ENCODE measurements around the gene LAMA3. TPM values are rescaled to one million over a fixed set of nuclear protein-coding genes. Genes with fewer than 3 reads are reported as not detected.

The LAMA3 gene
- total RNA-seq, 1 donor from 2014 or later: 1.9 TPM

- Mint-ChIP-seq H3K36me3 (ENCODE audit: low read depth) (no peaks in the 10 kb centered on the region), H3K4me3 (ENCODE audit: unreplicated experiment) (no peak overlapping the region), H3K27ac (ENCODE audit: unreplicated experiment) (no peak overlapping the region), H3K9me3 (ENCODE audit: low read depth) (no peaks in the 10 kb centered on the region), H3K4me1 (ENCODE audit: low read depth) (peaks cover 10% of the 10 kb centered on the region), H3K27me3 (ENCODE audit: low read depth) (peaks cover 14% of the 10 kb centered on the region)
- TF ChIP-seq CTCF (IDR thresholded peaks at IDR 0.05): no peak
- no peak for DNase-seq (ENCODE audit: low spot score)
Observed at GRCh38 chr18:23879544-23879943, 190.3 kb downstream of the LAMA3 start.

GRCh38 chr18:23879966-23880565 is 190.8 kb downstream of the LAMA3 start:
- no peak overlapping the region for H3K27ac Mint-ChIP-seq (ENCODE audit: unreplicated experiment)
- H3K27me3 Mint-ChIP-seq (ENCODE audit: low read depth): peaks cover 14% of the 10 kb centered on the region
- no peak for TF ChIP-seq CTCF (IDR thresholded peaks at IDR 0.05)
- H3K36me3 Mint-ChIP-seq (ENCODE audit: low read depth): no peaks in the 10 kb centered on the region
- peaks cover 12% of the 10 kb centered on the region for H3K4me1 Mint-ChIP-seq (ENCODE audit: low read depth)
- DNase-seq (ENCODE audit: low spot score): no peak
- H3K9me3 Mint-ChIP-seq (ENCODE audit: low read depth): no peaks in the 10 kb centered on the region
- no peak overlapping the region for H3K4me3 Mint-ChIP-seq (ENCODE audit: unreplicated experiment)

DNA sequence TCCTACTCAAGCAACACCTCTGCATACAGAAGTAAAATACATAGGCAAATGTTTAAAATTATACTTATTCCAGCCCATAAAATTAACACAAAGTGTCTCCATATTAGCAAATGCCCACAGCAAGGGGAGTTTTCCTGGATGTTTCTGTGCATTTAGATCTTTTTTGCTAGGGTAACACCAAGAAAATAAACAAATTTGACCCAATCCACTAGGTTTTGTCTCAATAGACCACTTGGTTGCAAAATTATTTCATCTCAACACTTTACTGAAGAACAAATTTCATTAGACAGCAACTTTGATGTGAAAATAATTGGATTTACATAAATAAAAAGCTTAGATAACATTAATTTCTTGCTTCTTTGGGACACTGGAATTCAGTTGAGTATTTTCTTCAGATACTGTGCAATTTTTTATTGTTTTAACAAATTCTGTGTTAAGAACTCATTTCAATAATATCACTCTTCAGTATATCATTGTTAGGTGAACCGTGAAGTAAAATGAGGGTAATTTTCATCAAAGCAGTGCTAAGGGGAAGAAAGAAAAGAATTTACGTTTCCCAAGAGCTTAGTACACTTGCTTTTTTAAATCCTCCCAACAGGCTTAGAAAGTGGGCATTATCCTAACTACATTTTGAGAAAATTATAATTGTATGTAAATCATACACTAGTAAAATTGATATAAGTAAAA is 191.8 kb downstream of the LAMA3 start:
- H3K36me3 Mint-ChIP-seq (ENCODE audit: low read depth): no peaks in the 10 kb centered on the region
- no peaks in the 10 kb centered on the region for H3K9me3 Mint-ChIP-seq (ENCODE audit: low read depth)
- TF ChIP-seq CTCF (IDR thresholded peaks at IDR 0.05): no peak
- no peak overlapping the region for H3K27ac Mint-ChIP-seq (ENCODE audit: unreplicated experiment)
- H3K4me3 Mint-ChIP-seq (ENCODE audit: unreplicated experiment): no peak overlapping the region
- H3K4me1 Mint-ChIP-seq (ENCODE audit: low read depth): peaks cover 14% of the 10 kb centered on the region
- no peak for DNase-seq (ENCODE audit: low spot score)
- H3K27me3 Mint-ChIP-seq (ENCODE audit: low read depth): peaks cover 14% of the 10 kb centered on the region

- H3K4me3 Mint-ChIP-seq (ENCODE audit: unreplicated experiment): no peak overlapping the region
- DNase-seq (ENCODE audit: low spot score): no peak
- TF ChIP-seq CTCF (IDR thresholded peaks at IDR 0.05): no peak
- no peaks in the 10 kb centered on the region for H3K36me3 Mint-ChIP-seq (ENCODE audit: low read depth)
- no peaks in the 10 kb centered on the region for H3K9me3 Mint-ChIP-seq (ENCODE audit: low read depth)
- H3K27ac Mint-ChIP-seq (ENCODE audit: unreplicated experiment): no peak overlapping the region
- peaks cover 14% of the 10 kb centered on the region for H3K4me1 Mint-ChIP-seq (ENCODE audit: low read depth)
- peaks cover 14% of the 10 kb centered on the region for H3K27me3 Mint-ChIP-seq (ENCODE audit: low read depth)
Observed at GRCh38 chr18:23881778-23882177, 192.5 kb downstream of the LAMA3 start.

DNA sequence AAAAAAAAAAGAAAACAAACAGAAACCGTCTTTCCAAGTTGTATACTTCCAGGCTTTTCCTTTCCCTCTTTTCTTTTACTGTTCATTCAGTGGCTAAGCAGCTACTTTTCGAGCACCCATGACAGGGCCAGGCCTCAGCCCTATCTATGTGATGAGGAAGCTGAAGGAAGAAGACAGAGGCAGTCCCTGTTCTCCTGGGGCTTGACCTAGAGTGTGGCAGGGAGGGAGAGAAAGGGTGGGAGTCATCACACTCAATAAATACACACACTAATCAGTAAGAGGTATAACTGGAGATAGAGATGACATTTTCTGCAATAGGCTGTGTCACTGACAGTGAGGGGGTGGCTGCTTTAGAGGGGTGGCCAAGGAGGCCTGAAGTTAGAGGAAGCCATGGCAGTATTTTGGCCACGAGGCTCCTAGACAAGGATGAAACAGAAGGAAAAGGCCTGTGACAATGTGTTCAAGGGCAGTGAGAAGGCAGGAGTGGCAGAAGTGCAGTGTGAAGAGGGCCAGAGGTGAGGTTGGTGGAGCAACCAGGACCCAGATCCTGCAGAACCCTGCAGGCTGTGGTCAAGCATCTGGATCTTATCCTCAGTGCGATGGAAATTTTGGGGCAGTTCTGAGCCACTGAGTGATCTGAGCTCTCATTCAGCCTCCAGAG is 193.5 kb downstream of the LAMA3 start:
- Mint-ChIP-seq H3K9me3 (ENCODE audit: low read depth) (no peaks in the 10 kb centered on the region), H3K27ac (ENCODE audit: unreplicated experiment) (no peak overlapping the region), H3K4me3 (ENCODE audit: unreplicated experiment) (no peak overlapping the region), H3K27me3 (ENCODE audit: low read depth) (peaks cover 13% of the 10 kb centered on the region), H3K36me3 (ENCODE audit: low read depth) (no peaks in the 10 kb centered on the region), H3K4me1 (ENCODE audit: low read depth) (peaks cover 14% of the 10 kb centered on the region)
- no peak for TF ChIP-seq CTCF (IDR thresholded peaks at IDR 0.05)
- no peak for DNase-seq (ENCODE audit: low spot score)

All from chondrocyte (in vitro differentiated cells).